GM21381 (cell line): ENCODE results near the gene RERE.

ENCODE experiments used
- ATAC-seq: cut with Tn5 transposase; IDR thresholded peaks from one replicate; pipeline ENCODE4 v1.9.1; 2021; ENCODE audit warnings: mild to moderate bottlenecking, moderate library complexity; ENCODE audit not compliant: unreplicated experiment

RERE gene

DNA sequence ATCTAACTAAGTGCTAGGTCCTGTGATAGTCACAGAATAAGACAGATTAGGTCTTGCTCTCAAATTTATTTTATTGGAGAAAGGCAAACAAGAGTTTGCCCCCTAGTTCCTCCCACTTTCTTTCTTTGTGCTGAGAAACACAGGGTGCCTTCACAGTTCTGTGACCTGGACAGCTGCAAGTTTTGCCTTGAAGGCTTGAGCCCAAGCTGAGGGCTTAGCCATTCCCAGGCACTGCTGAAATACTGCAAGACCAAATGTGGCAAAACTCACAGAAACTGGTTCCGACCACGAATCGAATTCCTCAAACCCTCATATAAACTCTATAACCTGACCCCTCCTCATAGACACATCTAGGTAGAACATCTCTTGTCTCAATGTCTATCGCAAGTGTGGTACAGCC is 227.9 kb downstream of the RERE start:
- no peak for ATAC-seq

DNA sequence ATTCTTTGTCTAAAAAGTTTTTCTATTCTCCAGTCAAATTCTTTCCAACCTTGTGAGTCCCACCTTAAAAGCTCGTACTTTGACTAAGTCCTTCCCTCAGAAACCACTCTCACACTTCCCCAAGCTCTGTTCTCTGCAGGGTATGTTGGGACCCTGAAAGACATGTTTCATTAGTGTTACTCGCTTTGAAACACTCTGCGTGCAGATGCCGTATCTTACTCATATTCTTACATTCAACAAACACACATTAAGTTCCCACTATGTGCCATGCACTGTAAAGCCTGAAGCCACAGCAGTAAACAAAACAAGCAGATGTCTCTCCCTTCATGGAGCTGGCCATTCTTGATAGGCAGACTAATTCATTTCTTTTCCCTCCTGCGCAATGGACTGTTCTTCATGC is 229.7 kb downstream of the RERE start:
- no peak for ATAC-seq

DNA sequence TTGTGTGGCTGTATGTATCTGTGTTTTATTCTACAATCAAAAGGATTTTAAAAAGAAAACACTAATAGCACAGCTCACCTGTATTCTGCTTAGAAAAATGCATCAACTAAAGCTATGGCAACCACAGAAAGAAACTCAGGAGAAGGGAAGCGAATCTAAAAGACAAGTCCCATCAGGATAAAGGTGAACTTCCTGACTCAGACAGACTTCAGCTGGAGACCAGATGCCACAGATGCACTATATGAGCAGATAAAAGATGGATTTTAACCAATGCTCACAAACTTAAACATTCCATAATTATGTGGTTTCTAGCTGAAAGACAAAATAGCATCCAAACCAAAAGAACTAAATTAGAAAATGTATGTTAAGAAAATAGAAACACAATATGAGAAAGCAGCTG is 231.0 kb downstream of the RERE start:
- ATAC-seq = no peak

DNA sequence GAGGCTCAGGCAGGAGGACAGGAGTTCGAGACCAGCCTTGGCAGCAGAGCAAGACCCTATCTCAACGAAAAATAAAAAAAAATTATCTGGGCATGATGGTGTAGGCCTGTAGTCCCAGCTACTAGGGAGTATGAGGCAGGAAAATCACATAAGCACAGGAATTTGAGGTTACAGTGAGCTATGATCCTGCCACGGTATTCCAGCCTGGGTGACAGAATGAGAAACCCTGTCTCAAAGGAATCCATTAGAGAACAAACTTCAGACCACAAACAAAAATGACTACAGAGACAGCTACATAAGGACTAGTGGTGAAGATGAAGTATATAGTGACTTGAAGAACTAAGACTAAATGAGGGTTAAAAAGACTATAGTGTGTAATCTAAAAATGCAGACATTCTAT is 233.1 kb downstream of the RERE start:
- no peak for ATAC-seq

DNA sequence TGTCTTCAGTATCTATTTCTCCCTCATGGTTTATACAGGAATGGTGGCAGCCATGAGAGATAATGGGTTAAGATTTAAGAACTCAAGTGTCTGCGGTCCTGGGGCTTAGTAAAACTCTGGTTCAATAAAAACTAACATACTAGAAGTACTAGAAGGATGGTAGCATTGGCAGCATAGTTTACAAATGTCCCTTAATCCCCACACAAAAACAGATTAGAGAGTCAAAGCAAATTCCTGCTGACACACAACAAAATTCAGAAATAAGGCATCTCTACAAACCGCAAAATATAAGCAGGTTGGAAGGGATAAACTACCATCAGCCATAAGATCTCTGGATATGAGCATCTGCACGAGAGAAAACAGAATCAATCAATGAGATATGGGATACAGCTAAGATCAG is 234.4 kb downstream of the RERE start:
- ATAC-seq = no peak

DNA sequence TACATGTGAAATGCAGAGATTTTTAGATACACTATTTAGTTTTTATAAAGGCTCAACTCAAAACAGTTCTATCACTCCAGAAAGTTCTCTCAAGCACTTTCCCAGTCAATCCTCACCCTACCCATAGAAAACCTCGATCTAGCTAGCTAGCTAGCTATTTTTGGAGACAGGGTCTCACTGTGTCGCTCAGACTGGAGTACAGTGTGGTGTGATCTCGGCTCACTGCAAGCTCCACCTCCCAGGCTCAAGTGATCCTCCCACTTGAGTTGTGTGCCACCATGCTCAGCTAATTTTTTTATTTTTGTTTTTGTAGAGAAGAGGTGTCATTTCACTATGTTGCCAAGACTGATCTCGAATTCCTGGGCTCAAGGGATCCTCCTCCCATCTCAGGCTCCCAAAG is 236.9 kb downstream of the RERE start:
- no peak for ATAC-seq

DNA sequence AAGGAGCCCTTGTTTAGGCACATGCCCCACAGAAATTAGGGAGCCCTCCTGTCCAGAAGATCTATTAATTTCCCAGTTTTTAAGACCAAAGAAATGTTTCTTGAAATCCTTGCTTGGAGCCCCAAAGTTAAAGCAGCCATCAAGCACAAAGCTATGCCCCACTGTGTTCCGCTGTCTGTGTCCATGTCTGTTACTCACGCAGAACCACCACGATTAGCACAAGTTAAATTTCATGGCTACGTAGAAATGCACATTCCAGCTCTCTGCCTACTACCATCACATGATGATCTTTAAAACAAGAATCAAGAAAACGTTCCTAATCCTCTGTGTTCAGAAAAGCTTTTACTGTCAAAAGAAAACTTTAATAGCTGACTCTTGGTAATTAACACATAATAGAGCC is 238.5 kb downstream of the RERE start:
- ATAC-seq = no peak

DNA sequence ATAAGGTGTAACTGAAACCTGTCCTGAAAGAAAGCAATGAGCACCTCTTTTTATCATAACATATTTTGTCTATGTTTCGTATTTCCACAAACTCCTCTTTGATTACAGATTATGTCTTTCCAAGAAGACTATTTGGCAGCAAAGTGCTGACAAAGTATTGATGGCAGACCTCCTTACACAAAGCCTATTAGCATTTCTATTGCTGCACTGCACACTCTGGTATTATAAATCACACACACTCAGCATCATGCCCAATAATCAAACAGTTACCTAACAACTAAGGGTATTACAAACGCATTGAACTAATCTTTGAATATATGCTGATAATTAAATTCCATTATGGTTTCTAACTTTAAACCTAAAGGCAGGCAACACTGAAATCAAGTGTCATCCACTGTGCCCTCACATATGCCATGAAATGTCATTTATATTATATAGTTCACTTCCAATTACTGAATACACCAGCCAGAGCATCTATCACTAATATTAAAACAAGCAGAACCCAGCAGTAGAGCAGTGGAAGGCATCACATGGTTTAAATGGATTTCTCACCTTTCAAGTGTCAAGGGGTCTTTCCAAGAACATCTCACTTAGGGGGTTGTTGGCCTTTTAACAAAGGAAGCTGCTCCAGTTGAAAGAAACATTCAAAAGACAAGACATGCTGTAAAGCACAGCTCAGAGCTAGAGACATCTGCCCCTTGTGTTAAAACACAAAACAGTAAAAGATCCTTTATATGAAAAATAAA is 239.1 kb downstream of the RERE start:
- no peak for ATAC-seq

DNA sequence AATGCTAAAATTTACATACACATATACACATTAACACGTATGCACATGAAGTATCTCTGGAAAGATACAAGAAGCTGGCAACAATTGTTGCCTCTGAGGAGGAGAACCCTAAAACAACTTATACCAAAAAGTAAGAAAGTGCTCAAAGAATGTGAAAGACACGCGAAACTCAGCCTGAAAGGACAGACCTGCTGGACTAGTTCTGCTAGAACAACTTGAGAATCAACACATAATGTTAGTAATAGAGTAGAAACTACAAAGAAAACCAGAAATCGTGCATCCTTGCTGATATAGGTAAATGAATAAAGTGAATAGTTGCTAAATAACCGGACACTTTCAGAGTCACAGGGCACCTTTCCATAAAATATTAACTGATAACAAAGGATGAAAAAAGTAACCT is 242.5 kb downstream of the RERE start:
- no peak for ATAC-seq

DNA sequence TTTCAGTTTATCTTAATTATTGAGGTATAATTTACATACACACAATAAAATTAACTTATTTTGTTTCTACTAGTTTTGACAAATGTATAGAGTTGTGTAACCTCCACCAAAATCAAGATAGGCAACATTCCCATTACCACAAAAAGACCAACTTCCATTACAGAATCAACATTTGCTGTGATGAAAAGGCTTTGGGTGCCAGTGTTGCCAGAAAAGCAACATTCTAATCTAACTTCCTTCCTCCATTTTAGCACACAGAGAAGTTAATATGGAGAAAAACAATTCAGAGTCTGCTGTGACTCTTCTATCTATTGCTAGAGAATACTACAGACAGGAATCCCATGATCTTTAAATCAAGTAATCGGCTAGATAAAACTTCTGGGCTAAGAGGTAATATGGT is 245.3 kb downstream of the RERE start:
- no peak for ATAC-seq

DNA sequence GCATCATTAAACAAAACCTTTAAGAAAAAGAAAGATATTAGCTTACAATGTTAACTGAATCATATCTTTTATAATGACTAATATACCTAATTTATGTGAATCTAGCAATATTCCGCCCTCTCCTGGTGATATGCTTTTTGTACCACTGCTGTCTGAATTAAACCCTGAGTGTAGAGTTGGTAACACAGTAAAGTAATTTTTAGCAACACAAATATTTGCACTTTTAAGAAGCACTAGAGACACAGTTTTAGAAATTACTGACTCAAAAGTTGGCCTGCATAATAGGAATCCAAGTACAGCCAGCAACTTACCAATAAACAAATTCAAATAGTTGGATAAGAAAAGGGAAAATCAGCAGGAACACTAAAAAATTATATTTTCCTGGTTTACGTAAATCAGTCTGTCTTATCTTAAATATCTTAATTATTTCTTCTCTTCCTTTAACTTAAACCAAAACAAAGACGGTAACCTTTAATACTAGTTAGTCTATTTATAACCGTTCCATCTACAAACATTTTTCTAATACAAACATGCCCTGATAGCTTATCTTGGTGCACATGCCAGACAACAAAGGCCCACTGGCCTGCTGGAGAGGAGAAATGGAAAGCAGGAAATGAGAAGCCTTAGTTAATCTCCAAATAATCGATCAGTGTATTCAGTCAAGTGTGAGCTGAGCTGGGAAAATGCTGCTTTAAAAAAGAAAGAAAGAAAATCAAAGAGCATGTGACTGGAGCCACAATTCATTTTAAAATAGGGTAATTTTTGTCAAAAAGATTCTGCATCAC is 246.0 kb downstream of the RERE start:
- ATAC-seq = no peak

DNA sequence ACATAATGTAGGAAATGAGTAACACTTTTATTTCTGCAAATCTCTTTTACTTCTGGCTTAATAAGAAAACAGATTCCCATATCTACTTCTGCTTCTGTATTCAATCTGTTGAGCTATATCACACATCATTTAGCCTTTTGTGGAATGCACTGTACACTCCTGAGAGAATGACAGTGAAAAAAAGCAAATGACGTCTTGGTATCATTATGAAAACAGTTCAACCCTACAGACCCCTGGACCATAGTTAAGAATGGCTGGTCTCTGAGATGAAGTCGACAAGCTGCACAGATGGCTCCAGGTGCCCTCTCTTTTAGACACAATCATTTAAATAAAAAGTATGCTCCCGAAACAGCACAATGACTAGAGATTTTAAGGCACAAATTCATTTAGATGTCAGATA is 247.0 kb downstream of the RERE start:
- ATAC-seq = no peak

DNA sequence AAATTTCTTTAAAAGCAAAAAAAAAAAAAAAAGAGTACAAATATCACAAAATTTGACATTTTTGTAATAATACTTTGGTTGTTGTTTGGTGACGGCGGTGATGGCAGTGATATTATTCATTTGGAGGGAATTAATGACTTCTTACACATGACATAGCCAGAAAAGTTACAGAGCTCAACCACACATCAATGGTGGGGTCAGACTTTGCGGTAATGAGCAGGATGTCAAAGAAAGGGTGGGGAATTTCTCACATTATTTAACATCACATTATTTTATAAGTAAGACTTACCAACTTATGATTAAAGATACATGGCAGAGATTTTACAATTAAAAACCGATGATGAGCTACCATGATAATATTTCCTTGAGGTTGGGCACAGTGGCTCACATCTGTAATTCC is 248.2 kb downstream of the RERE start:
- ATAC-seq = no peak

DNA sequence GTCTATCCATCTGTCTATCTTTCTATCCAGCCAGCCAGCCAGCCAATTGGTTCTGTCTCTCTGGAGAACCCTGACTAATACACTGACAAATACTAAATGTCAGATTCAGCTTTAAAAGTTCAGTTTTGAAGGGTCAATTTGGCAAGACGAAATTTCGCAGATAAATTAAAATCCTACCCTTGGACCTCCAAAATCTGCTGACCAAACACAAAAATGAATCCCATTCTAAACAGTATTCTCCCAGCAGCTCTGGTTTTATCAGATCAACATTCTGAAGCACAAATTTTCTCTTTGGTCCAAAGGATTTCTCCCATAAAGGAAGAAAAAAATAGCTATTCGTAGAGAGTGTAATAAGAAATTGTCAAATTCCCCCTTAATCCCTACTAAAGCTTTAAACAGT is 248.6 kb downstream of the RERE start:
- no peak for ATAC-seq

DNA sequence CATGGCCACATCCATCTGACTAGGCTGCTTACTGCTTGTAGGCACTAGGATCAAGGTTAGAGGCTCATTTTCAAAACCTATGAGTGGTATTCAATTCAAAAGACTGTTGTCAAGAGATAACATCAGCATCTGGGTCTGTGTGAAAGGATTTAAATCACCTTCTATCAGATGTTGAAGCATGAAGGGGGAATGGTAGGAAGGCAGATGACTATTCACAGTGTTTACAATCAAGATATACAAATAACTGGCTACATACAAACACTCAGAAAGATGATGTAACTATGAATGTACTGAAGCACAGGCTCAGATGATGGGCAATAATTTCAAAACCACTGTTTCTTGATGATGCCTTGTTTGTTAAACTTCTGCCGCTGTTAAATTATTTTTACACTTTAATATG is 250.3 kb downstream of the RERE start:
- ATAC-seq = no peak

DNA sequence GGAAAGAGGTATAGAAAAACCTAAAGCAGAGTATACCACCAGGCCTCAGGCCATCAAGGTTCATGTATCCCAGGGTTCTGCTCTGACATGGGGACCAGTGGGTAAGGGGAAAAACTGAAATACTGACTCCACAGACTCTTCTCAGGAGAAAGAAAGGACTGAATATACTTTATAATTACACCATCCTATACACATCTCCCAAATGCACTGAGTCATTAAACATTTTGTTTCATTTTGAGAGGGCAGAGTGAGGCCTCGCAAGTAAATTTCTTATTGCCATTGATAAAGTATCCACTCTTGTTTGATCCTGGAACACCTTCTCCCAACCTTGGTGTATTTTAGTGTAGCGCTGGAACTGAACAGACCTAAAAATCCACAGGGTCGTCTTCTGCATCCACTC is 251.6 kb downstream of the RERE start:
- no peak for ATAC-seq

DNA sequence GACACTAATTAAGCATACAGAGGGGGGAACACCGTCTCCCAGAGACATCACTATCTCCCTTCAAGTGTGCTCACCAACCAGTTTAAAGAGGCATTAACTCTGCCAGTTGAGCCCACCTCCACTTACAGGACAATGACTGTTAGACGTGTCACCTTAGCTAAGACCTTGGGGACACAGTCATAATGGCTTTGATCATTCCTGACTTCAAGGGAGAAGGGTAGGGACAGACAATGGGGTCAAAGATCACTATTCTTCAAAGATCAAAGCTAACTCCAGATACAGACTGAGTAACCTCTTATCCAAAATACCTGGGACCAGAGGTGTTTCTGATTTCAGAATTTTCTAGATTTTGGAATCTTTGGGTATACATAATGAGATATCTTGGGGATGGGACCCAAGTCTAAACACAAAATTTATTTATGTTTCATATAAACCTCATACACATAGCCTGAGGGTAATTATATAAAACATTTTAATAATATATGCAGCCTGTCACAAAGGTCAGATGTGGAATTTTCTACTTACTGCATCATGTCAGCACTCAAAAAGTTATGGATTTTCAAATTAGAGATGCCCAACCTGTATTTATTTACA is 253.4 kb downstream of the RERE start:
- no peak for ATAC-seq

DNA sequence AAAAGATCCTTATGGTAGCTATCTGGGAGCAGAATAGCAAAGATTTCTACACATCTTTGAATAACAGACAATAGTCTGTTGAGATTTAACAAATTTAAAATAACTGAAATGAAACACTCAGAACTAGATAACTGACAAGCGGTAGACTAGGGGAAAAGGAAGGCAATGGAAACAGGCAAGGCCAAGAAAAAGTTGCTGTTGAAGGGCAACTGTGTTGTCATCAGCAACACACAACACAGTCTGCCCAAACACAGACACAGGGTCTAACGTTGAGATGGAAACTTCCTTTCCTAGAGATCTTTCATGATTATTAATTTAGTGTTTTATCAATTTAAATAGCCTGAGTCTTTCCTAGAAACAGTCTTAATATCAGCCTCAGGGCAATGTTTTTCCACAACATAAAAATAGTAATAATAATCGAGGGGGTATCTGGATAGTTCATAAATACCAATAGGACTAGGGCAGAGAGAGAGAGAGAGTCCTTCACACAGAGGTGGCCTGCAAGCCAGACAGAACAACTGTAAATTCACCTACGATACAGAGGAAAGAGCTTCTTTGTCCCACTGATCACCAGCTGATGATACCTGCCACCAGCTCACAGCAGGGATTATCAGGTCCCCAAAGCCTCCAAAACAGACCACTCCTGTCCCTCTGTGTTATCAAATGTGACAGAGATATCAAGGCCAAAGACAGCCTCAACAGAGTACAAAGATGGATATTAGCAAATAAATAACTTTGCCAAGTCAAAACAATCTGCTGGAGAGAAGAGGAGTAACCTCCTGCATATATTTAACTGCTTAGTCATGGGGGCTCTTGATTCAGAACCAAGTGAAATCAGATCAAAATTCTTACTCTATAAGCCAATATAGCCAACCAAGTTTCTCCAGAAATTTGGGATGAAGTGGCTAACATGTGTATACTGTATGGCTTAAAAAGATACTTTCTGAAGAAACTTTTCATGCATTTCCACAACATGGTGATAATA is 254.3 kb downstream of the RERE start:
- ATAC-seq = no peak

DNA sequence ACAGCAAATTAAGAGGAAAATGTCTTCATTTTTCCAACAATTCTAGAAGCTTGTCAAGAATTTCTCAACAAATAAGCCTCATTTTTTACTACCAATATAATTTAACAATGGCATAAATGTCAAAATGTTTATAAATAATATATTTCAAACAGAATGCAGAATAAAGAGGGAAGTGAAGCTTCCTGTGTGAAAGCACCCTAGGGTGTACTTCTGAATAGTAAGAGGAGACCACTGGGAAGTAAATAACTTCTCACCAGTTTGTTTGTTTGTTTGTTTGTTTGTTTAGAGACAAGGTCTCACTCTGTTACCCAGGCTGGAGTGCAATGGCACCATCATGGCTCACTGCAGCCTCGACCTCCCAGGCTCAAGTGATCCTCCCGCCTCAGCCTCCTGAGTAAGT is 255.2 kb downstream of the RERE start:
- no peak for ATAC-seq

DNA sequence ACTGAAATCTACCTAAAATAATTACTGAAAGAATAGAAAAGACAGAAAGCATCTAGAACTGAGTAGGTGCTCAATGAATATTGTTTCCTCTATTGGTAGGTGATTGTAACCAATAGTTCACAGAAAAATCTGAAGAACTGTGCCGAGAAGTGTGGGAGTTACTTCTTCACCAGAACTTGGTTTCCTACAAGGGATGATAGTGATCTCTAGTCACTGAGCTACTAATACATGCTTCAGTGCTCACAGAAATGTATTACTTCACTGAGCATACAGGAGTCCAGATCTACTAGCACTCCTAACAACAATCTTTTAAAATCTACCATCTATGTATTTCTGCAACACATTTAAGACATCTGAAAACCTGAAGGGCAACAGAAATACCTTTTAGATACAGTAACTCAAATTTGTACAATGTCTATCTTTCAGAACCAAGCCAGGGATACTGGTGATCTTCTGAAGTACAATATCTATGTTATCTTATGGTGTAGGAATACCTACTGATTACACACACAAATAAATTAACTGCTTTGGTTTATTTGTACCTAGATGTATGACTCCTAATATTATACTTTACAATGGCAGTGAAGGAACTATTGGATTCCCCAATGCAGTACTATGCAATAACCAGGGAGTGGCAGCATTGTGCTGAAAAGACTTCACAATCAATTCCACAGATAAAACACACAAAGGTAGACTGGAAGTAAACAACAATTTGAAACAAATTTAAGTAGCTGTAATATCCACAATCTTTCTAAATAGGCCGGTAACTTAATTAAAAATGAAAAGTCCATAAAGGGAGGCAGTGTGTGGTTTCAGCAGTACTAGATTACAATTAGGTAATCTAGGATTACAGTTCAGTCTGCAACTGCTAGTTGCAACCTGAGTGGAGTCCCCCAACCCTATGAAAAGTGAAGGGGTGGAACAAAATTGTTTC is 256.6 kb downstream of the RERE start:
- no peak for ATAC-seq
